GM13977 (cell line): ENCODE results near the gene ALDH1A1.

Experiments
- DNase-seq: peaks from one replicate; pipeline ENCODE4 v3.0.0; 2012; ENCODE audit warnings: low spot score
- in situ Hi-C: fragments of 300-500 bp; cut with MboI; formaldehyde crosslinking; loops from one replicate; pipeline ENCODE4 v1.12.0; 2022; ENCODE audit warnings: low sequenced_read_pairs, low pct_unique_long_range_greater_than_20kb, mixed read lengths, inconsistent platforms; ENCODE audit not compliant: unreplicated experiment
- TF ChIP-seq, protein P1 (sequence below): IDR thresholded peaks from 2 replicates; pipeline ENCODE4 v1.5.1; 2012; ENCODE audit warnings: mild to moderate bottlenecking, control low read depth; ENCODE audit not compliant: insufficient read depth; ENCODE audit errors: extremely low read depth, missing control alignments

Gene ALDH1A1

GRCh38 chr9:72937545-72937944 is 15.3 kb downstream of the ALDH1A1 start:
- TF ChIP-seq, protein P1, sequence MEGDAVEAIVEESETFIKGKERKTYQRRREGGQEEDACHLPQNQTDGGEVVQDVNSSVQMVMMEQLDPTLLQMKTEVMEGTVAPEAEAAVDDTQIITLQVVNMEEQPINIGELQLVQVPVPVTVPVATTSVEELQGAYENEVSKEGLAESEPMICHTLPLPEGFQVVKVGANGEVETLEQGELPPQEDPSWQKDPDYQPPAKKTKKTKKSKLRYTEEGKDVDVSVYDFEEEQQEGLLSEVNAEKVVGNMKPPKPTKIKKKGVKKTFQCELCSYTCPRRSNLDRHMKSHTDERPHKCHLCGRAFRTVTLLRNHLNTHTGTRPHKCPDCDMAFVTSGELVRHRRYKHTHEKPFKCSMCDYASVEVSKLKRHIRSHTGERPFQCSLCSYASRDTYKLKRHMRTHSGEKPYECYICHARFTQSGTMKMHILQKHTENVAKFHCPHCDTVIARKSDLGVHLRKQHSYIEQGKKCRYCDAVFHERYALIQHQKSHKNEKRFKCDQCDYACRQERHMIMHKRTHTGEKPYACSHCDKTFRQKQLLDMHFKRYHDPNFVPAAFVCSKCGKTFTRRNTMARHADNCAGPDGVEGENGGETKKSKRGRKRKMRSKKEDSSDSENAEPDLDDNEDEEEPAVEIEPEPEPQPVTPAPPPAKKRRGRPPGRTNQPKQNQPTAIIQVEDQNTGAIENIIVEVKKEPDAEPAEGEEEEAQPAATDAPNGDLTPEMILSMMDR: no peak
- in situ Hi-C loops: no loop called here

DNA sequence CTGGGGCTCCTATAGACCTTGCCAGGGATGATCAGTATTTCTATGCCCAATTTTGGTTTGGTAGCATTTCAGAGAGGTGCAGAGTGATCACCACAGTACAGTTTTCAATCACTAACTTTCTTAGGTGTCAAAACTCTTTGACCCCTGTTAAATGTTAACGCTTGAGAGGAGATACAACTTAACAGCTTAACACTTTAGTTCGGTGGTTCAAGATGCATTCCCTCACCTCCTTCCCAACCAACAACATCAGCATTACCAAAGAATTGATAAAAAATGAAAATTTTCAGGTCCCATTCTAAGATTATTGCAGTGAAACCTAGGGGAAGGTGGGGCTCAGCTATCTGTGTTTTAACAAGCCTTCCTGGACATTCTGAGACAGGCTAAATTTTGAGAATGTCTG is 16.2 kb downstream of the ALDH1A1 start:
- TF ChIP-seq, protein P1: no peak
- in situ Hi-C loops: no loop called here
- DNase-seq: no peak

More at GRCh38 chr9:72937545-72937944, 15.3 kb downstream of the ALDH1A1 start:
- DNase-seq: no peak

- TF ChIP-seq, protein P1: no peak
- in situ Hi-C loops: no loop called here
- DNase-seq: no peak
Observed at GRCh38 chr9:72936266-72936665, 16.6 kb downstream of the ALDH1A1 start.

- in situ Hi-C loops: no loop called here
- DNase-seq: no peak
- TF ChIP-seq, protein P1: no peak
Observed at GRCh38 chr9:72935595-72935994, 17.3 kb downstream of the ALDH1A1 start.

DNA sequence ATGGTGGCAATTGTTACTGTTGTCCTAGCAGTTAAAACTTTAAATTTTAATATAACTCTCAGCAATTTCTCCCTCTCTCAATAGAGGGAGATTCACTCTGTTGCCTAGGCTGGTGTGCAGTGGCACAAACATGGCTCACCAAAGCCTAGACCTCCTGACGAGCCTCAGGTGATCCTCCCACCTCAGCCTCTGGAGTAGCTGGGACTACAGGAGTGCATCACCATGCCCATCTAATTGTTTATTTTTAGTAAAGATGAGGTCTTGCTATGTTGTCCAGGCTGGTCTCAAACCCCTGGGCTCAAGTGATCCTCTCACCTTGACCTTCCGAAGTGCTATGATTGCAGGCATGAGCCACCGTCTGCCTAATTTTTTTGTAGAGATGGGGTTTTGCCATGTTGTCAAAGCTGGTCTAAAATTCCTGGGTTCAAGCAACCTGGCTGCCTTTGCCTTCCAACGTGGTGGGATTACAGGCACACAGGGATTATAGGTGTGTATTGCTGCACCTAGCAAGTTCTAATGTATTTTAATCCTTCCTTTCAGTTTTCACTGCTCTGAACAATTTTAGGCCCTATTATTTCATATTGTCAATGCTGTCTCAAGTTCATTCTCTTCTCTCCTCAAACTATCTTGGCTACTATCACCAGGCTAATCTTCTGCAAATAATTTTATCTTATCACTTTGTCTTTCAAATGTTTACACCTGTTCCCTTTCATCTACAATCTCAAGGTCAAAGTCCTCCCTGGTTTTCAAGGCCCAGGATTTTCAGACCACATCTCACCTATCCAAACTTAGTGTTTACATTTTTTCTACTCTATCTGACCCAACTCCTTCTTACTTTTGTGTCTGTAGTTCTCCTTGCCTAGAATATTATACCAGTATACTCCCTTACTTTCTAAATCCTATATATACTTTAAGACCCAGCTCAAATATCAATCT is 18.9 kb downstream of the ALDH1A1 start:
- TF ChIP-seq, protein P1: no peak
- no peak for DNase-seq
- in situ Hi-C loops: no loop called here

DNA sequence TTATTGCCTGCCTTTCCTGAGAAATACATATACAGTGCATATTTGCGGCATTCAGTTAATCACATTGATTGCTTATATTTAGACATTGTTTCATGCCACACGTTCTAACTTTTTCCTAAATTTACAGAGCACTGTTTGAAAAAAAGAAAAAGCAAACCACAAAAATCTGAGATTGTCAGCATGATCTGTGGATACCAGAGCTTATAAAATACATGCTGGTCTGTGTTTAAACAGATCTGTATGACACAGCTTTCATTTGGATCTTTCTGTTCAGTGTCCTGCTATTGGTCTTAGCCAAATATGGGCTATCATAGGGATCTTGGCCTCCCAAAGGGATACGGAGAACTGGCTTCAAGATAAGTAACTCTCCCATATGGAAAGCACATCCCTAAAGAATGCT is 20.2 kb downstream of the ALDH1A1 start:
- in situ Hi-C loops: no loop called here
- TF ChIP-seq, protein P1: no peak
- no peak for DNase-seq
